ENCODE results near the gene RPL35A.
"Not testable (repeated sequence)": the region's sequence is repeated elsewhere in the genome, so short reads cannot be mapped to it uniquely, and the experiment has no call there.

RPL35A gene

GRCh38 chr3:197949778-197950676 lies at the start of gene RPL35A:
Gene RPL35A, plus strand, starts transcription at chr3:197950190. Its CDS starts 778 bp downstream, at chr3:197950968.
- peak; percentile 63 to 74 for DNase-seq (ENCODE audit: low read depth in 2 of 2)

GRCh38 chr3:197901626-197902025 lies 48.4 kb upstream of the RPL35A start:
- no peak for DNase-seq (ENCODE audit: low read depth in 2 of 2)

GRCh38 chr3:197906023-197906849 lies 43.8 kb upstream of the RPL35A start:
- peak; percentile 55 to 57 for DNase-seq (ENCODE audit: low read depth in 2 of 2)

- no peak for DNase-seq (ENCODE audit: low read depth in 2 of 2)
These were observed 43.2 kb upstream of the RPL35A start for GRCh38 chr3:197906850-197907187.

- DNase-seq (ENCODE audit: low read depth in 2 of 2): no peak
These were observed 42.8 kb upstream of the RPL35A start for GRCh38 chr3:197907196-197907595.

- not testable (repeated sequence) for DNase-seq (ENCODE audit: low read depth in 2 of 2)
These were observed 41.4 kb upstream of the RPL35A start for GRCh38 chr3:197908550-197908949.

GRCh38 chr3:197908957-197909701 lies 40.9 kb upstream of the RPL35A start:
- no peak for DNase-seq (ENCODE audit: low read depth in 2 of 2)

- DNase-seq (ENCODE audit: low read depth in 2 of 2): no peak
These were observed 37.1 kb upstream of the RPL35A start for GRCh38 chr3:197912741-197913476.

- no peak for DNase-seq (ENCODE audit: low read depth in 2 of 2)
These were observed 36.2 kb upstream of the RPL35A start for GRCh38 chr3:197913641-197914380.

- not testable (repeated sequence) for DNase-seq (ENCODE audit: low read depth in 2 of 2)
These were observed 28.3 kb upstream of the RPL35A start for GRCh38 chr3:197921429-197922275.

GRCh38 chr3:197926418-197926817 lies 23.6 kb upstream of the RPL35A start:
- DNase-seq (ENCODE audit: low read depth in 2 of 2): no peak

- not testable (repeated sequence) for DNase-seq (ENCODE audit: low read depth in 2 of 2)
These were observed 22.4 kb upstream of the RPL35A start for GRCh38 chr3:197927578-197927977.

- DNase-seq (ENCODE audit: low read depth in 2 of 2): no peak
These were observed 13.1 kb upstream of the RPL35A start for GRCh38 chr3:197936819-197937384.

GRCh38 chr3:197940745-197941384 lies 9.1 kb upstream of the RPL35A start:
- no peak for DNase-seq (ENCODE audit: low read depth in 2 of 2)

- no peak for DNase-seq (ENCODE audit: low read depth in 2 of 2)
These were observed 6.9 kb upstream of the RPL35A start for GRCh38 chr3:197942956-197943556.

GRCh38 chr3:197949191-197949777 lies 706 bp upstream of the RPL35A start:
- no peak for DNase-seq (ENCODE audit: low read depth in 2 of 2)

GRCh38 chr3:197950677-197951061 lies 679 bp downstream of the RPL35A start:
- no peak for DNase-seq (ENCODE audit: low read depth in 2 of 2)

- DNase-seq (ENCODE audit: low read depth in 2 of 2): no peak
These were observed 1.5 kb downstream of the RPL35A start for GRCh38 chr3:197951392-197951990.
